Lower leg skin (tissue), 3 donors: ENCODE data around the gene IFT27.

Experiments
- CTCF ChIP-seq, 3 donors: fragments of 450-650 bp; IDR thresholded peaks; one replicate each; pipeline ENCODE4 v1.5.1; 2016; ENCODE audit warnings: antibody characterized with exemption in 3 of 3, mild to moderate bottlenecking in 3 of 3, moderate library complexity in 2 of 3
- POLR2A ChIP-seq, 2 donors: fragments of 450-650 bp; IDR thresholded peaks; one replicate each; pipeline ENCODE4 v1.6.1; 2016 to 2017; ENCODE audit warnings: antibody characterized with exemption in 2 of 2, mild to moderate bottlenecking in 1 of 2, moderate library complexity in 1 of 2

- TF ChIP-seq CTCF (IDR thresholded peaks at IDR 0.05) (no peak), POLR2A (IDR thresholded peaks at IDR 0.05) (no peak)
Observed at GRCh38 chr22:36715647-36716046, 60.3 kb downstream of the IFT27 start.
